HG03457 (cell line): Measurements from ENCODE around the gene PRKAR1A.
"Not testable (repeated sequence)": the region's sequence is repeated elsewhere in the genome, so short reads cannot be mapped to it uniquely, and the experiment has no call there.

Source experiments
- ATAC-seq: cut with Tn5 transposase; IDR thresholded peaks from one replicate; pipeline ENCODE4 v1.9.1; 2021; ENCODE audit warnings: moderate number of reproducible peaks; ENCODE audit not compliant: unreplicated experiment

PRKAR1A gene

GRCh38 chr17:68576137-68576536, 63.9 kb downstream of the PRKAR1A start:
- no peak for ATAC-seq

GRCh38 chr17:68576811-68577496, 64.7 kb downstream of the PRKAR1A start:
- ATAC-seq: no peak

- ATAC-seq: no peak
These were observed 65.2 kb downstream of the PRKAR1A start for GRCh38 chr17:68577497-68577821.

- no peak for ATAC-seq
These were observed 66.0 kb downstream of the PRKAR1A start for GRCh38 chr17:68578236-68578635.

GRCh38 chr17:68579194-68579927, 67.1 kb downstream of the PRKAR1A start:
- no peak for ATAC-seq

- ATAC-seq: no peak
These were observed 68.1 kb downstream of the PRKAR1A start for GRCh38 chr17:68580236-68580770.

- ATAC-seq: no peak
These were observed 69.8 kb downstream of the PRKAR1A start for GRCh38 chr17:68581863-68582645.

GRCh38 chr17:68582867-68583266, 70.6 kb downstream of the PRKAR1A start:
- ATAC-seq: not testable (repeated sequence)

- no peak for ATAC-seq
These were observed 72.5 kb downstream of the PRKAR1A start for GRCh38 chr17:68584581-68585303.

- no peak for ATAC-seq
These were observed 73.4 kb downstream of the PRKAR1A start for GRCh38 chr17:68585643-68586042.

- ATAC-seq: no peak
These were observed 74.8 kb downstream of the PRKAR1A start for GRCh38 chr17:68587026-68587425.

- no peak for ATAC-seq
These were observed 75.6 kb downstream of the PRKAR1A start for GRCh38 chr17:68587847-68588246.

- no peak for ATAC-seq
These were observed 76.1 kb downstream of the PRKAR1A start for GRCh38 chr17:68588362-68588761.

- no peak for ATAC-seq
These were observed 76.9 kb downstream of the PRKAR1A start for GRCh38 chr17:68589086-68589485.

- no peak for ATAC-seq
These were observed 79.4 kb downstream of the PRKAR1A start for GRCh38 chr17:68591583-68591982.

GRCh38 chr17:68592009-68592408, 79.8 kb downstream of the PRKAR1A start:
- ATAC-seq: no peak

- ATAC-seq: no peak
These were observed 80.7 kb downstream of the PRKAR1A start for GRCh38 chr17:68592682-68593641.

GRCh38 chr17:68594552-68594951, 82.3 kb downstream of the PRKAR1A start:
- ATAC-seq: no peak

GRCh38 chr17:68595496-68595895, 83.3 kb downstream of the PRKAR1A start:
- ATAC-seq: no peak

GRCh38 chr17:68595986-68596385, 83.8 kb downstream of the PRKAR1A start:
- ATAC-seq: no peak
